ENCODE data around the gene SPTSSA. TPM values are rescaled to one million over a fixed set of nuclear protein-coding genes. Genes with fewer than 3 reads are reported as not detected.
"Not testable (repeated sequence)": the region's sequence is repeated elsewhere in the genome, so short reads cannot be mapped to it uniquely, and the experiment has no call there.

The SPTSSA gene, protein sequence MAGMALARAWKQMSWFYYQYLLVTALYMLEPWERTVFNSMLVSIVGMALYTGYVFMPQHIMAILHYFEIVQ
- 10 to 100 TPM; 10.8 to 20.2 TPM for total RNA-seq

- TF ChIP-seq, protein P1, sequence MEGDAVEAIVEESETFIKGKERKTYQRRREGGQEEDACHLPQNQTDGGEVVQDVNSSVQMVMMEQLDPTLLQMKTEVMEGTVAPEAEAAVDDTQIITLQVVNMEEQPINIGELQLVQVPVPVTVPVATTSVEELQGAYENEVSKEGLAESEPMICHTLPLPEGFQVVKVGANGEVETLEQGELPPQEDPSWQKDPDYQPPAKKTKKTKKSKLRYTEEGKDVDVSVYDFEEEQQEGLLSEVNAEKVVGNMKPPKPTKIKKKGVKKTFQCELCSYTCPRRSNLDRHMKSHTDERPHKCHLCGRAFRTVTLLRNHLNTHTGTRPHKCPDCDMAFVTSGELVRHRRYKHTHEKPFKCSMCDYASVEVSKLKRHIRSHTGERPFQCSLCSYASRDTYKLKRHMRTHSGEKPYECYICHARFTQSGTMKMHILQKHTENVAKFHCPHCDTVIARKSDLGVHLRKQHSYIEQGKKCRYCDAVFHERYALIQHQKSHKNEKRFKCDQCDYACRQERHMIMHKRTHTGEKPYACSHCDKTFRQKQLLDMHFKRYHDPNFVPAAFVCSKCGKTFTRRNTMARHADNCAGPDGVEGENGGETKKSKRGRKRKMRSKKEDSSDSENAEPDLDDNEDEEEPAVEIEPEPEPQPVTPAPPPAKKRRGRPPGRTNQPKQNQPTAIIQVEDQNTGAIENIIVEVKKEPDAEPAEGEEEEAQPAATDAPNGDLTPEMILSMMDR (IDR thresholded peaks at IDR 0.05) = no peak
- H3K36me3 ChIP-seq = no peaks in the 10 kb centered on the region
- H3K27me3 ChIP-seq (replicated peaks; ENCODE audit: insufficient read depth) = no peaks in the 10 kb centered on the region
- H3K27ac ChIP-seq = peak within 1 kb of the TSS; percentile 71 to 91
- H3K4me3 ChIP-seq = peak within 1 kb of the TSS; percentile 76
- H3K9me3 ChIP-seq = no peaks in the 10 kb centered on the region
- peaks cover 3 to 22% of the 10 kb centered on the region in 2 donors for H3K4me1 ChIP-seq (ENCODE audit: control insufficient read depth in 1 of 2, low read depth in 2 of 2)
- ATAC-seq (ENCODE audit: insufficient number of reproducible peaks, low FRiP score, low read depth) = peak; percentile 94
- DNase-seq (ENCODE audit: low spot score) = peak; percentile 62
Measured at GRCh38 chr14:34462132-34462893, at the start of gene SPTSSA. TSS of gene SPTSSA (minus strand) at chr14:34462240. CDS start at chr14:34462207, 33 bp downstream.

- TF ChIP-seq, protein P1 (IDR thresholded peaks at IDR 0.05) = no peak
- Histone ChIP-seq H3K27ac (no peak overlapping the region), H3K4me3 (no peak overlapping the region), H3K4me1 (ENCODE audit: control insufficient read depth in 1 of 2, low read depth in 2 of 2) (no peaks in the 10 kb centered on the region), H3K9me3 (no peaks in the 10 kb centered on the region), H3K27me3 (replicated peaks; ENCODE audit: insufficient read depth) (no peaks in the 10 kb centered on the region), H3K36me3 (no peaks in the 10 kb centered on the region)
- DNase-seq (ENCODE audit: low spot score) (no peak), ATAC-seq (ENCODE audit: insufficient number of reproducible peaks, low FRiP score, low read depth) (no peak)
Measured at GRCh38 chr14:34507884-34508283, 45.8 kb upstream of the SPTSSA start.

GRCh38 chr14:34507459-34507858 lies 45.4 kb upstream of the SPTSSA start:
- no peaks in the 10 kb centered on the region for H3K36me3 ChIP-seq
- H3K27ac ChIP-seq = no peak overlapping the region
- no peak overlapping the region for H3K4me3 ChIP-seq
- ATAC-seq (ENCODE audit: insufficient number of reproducible peaks, low FRiP score, low read depth) = no peak
- no peaks in the 10 kb centered on the region for H3K27me3 ChIP-seq (replicated peaks; ENCODE audit: insufficient read depth)
- TF ChIP-seq, protein P1 (IDR thresholded peaks at IDR 0.05) = no peak
- DNase-seq (ENCODE audit: low spot score) = no peak
- no peaks in the 10 kb centered on the region for H3K4me1 ChIP-seq (ENCODE audit: control insufficient read depth in 1 of 2, low read depth in 2 of 2)
- H3K9me3 ChIP-seq = no peaks in the 10 kb centered on the region

- not testable (repeated sequence) for H3K9me3 ChIP-seq; DNase-seq (ENCODE audit: low spot score); ATAC-seq (ENCODE audit: insufficient number of reproducible peaks, low FRiP score, low read depth); H3K27ac ChIP-seq; H3K36me3 ChIP-seq; H3K27me3 ChIP-seq (replicated peaks; ENCODE audit: insufficient read depth); H3K4me1 ChIP-seq (ENCODE audit: control insufficient read depth in 1 of 2, low read depth in 2 of 2); H3K4me3 ChIP-seq
Measured at GRCh38 chr14:34505124-34505491, 43.1 kb upstream of the SPTSSA start.

- not testable (repeated sequence) for H3K4me3 ChIP-seq; DNase-seq (ENCODE audit: low spot score); H3K27me3 ChIP-seq (replicated peaks; ENCODE audit: insufficient read depth); H3K9me3 ChIP-seq; H3K4me1 ChIP-seq (ENCODE audit: control insufficient read depth in 1 of 2, low read depth in 2 of 2); H3K27ac ChIP-seq; ATAC-seq (ENCODE audit: insufficient number of reproducible peaks, low FRiP score, low read depth); H3K36me3 ChIP-seq
Measured at GRCh38 chr14:34504027-34504426, 42.0 kb upstream of the SPTSSA start.

DNA sequence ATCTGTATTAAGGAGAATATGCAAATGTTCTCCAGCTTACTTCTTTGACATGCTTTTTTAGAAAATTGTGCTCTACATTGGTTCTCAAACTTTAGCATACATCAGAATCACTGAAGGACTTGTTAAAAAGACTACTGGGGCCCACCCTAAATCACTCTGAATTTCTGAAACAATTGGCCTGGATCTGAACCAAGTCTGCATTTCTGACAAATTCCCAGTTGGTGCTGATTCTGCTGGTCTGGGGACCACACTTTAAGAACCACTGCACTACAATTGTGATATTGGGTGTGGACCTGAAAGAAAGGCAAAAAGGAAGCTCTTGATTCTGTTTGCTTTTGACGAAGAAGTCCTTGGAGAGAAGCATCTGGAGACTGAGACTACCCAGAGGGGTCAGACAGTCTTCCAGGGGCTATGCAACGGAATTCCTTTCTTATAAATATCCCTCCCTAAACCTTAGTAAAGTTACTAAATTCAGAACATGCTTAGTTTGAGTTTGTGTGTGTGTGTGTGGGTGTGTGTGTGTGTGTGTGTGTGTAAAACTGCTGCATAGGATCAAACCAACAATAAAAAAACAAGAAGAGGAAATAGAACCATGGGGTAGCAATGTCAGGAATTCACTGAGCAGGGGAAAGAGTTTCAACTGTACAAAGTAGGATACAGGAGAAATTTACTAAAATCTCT lies 40.6 kb upstream of the SPTSSA start:
- Histone ChIP-seq H3K4me1 (ENCODE audit: control insufficient read depth in 1 of 2, low read depth in 2 of 2) (peaks cover 0 to 1% of the 10 kb centered on the region in 2 donors), H3K9me3 (no peaks in the 10 kb centered on the region), H3K27ac (no peak overlapping the region), H3K27me3 (replicated peaks; ENCODE audit: insufficient read depth) (no peaks in the 10 kb centered on the region), H3K4me3 (no peak overlapping the region), H3K36me3 (no peaks in the 10 kb centered on the region)
- TF ChIP-seq, protein P1 (IDR thresholded peaks at IDR 0.05) = no peak
- DNase-seq (ENCODE audit: low spot score) (no peak), ATAC-seq (ENCODE audit: insufficient number of reproducible peaks, low FRiP score, low read depth) (no peak)

All from thoracic aorta (tissue), 2 donors.